ENCODE measurements around the gene CAMTA1. TPM values are rescaled to one million over a fixed set of nuclear protein-coding genes. Genes with fewer than 3 reads are reported as not detected.

CAMTA1 gene
- total RNA-seq, 2 experiments from 2014 or later, result 43.9 to 73.3 TPM

DNA sequence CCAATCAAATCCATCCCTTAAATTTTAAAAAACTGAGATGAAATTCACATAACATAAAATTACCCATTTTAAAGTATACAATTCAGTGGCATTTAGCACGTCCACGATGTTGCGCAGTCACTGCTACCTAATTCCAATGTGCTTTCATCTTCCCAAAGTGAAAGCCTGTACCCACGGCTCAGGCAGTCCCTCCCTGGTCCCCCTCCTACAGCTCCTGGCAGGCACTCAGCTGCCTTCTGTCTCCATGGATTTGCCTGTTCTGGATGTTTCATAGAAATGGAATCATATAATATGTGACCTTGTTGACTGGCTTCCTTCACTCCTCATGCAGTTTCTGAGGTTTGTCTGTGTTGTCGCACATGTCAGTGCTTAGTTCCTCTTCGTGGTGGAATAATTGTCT, 386.3 kb downstream of the CAMTA1 start:
- Histone ChIP-seq H2AFZ (ENCODE audit: low read length) (no peak overlapping the region), H3K4me1 (ENCODE audit: insufficient read depth, low read length, poor library complexity, severe bottlenecking) (no peaks in the 10 kb centered on the region), H3K4me2 (ENCODE audit: low read length) (no peak overlapping the region), H3K9me3 (ENCODE audit: low read length) (no peaks in the 10 kb centered on the region), H3K4me3 (ENCODE audit: low read depth, low read length, poor library complexity, severe bottlenecking) (no peak overlapping the region), H3K79me2 (ENCODE audit: insufficient read depth, low read depth, low read length) (no peaks in the 10 kb centered on the region), H3K36me3 (ENCODE audit: insufficient read depth, low read length) (no peaks in the 10 kb centered on the region), H3K27ac (ENCODE audit: low read depth, low read length, poor library complexity, severe bottlenecking) (no peak overlapping the region), H3K9me2 (ENCODE audit: insufficient read depth, low read length) (no peaks in the 10 kb centered on the region), H4K20me1 (ENCODE audit: insufficient read depth, low read length) (no peaks in the 10 kb centered on the region)
- POLR2A ChIA-PET, result no interaction called here
- CTCF ChIA-PET (ENCODE audit: unreplicated experiment), result no interaction called here
- TF ChIP-seq CTCF (conservative IDR thresholded peaks at IDR 0.05; ENCODE audit: low read length) (no peak), EZH2phosphoT487 (IDR thresholded peaks at IDR 0.05; ENCODE audit: borderline replicate concordance, low read depth, low read length) (no peak)
- no peak for DNase-seq (ENCODE audit: low spot score)
- intact Hi-C loops (cut with micrococcal nuclease; ENCODE audit: unreplicated experiment), result no loop called here
- BruUV-seq (replicated peaks), result no TSS peak

DNA sequence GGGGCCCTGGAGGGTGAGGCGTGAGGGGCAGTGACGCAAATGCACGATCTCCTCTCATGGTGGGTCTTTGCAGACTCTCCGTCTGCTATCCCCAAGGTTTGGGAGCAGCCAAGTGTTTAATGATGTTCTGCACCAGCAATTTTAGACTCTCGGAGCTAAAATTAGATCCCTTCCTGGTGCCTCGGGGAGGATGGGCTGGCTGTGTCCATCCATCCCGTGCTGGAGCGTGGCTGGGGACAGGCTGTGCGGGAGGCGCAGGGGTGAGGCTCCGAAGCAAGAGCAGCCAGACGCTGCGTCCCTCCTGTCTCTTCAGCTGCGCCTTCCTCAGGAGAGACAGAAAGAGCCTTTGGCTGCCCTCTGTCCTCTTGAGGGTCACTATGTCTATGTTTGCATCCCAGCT, 387.6 kb downstream of the CAMTA1 start:
- Histone ChIP-seq H3K4me1 (ENCODE audit: insufficient read depth, low read length, poor library complexity, severe bottlenecking) (no peaks in the 10 kb centered on the region), H3K9me3 (ENCODE audit: low read length) (no peaks in the 10 kb centered on the region), H3K4me2 (ENCODE audit: low read length) (no peak overlapping the region), H3K79me2 (ENCODE audit: insufficient read depth, low read depth, low read length) (no peaks in the 10 kb centered on the region), H3K36me3 (ENCODE audit: insufficient read depth, low read length) (no peaks in the 10 kb centered on the region), H4K20me1 (ENCODE audit: insufficient read depth, low read length) (no peaks in the 10 kb centered on the region), H2AFZ (ENCODE audit: low read length) (no peak overlapping the region), H3K4me3 (ENCODE audit: low read depth, low read length, poor library complexity, severe bottlenecking) (no peak overlapping the region), H3K27ac (ENCODE audit: low read depth, low read length, poor library complexity, severe bottlenecking) (no peak overlapping the region), H3K9me2 (ENCODE audit: insufficient read depth, low read length) (no peaks in the 10 kb centered on the region)
- BruUV-seq (replicated peaks), result no TSS peak
- TF ChIP-seq CTCF (conservative IDR thresholded peaks at IDR 0.05; ENCODE audit: low read length) (no peak), EZH2phosphoT487 (IDR thresholded peaks at IDR 0.05; ENCODE audit: borderline replicate concordance, low read depth, low read length) (no peak)
- ChIA-PET CTCF (ENCODE audit: unreplicated experiment) (no interaction called here), POLR2A (no interaction called here)
- intact Hi-C loops (cut with micrococcal nuclease; ENCODE audit: unreplicated experiment), result no loop called here
- no peak for DNase-seq (ENCODE audit: low spot score)

DNA sequence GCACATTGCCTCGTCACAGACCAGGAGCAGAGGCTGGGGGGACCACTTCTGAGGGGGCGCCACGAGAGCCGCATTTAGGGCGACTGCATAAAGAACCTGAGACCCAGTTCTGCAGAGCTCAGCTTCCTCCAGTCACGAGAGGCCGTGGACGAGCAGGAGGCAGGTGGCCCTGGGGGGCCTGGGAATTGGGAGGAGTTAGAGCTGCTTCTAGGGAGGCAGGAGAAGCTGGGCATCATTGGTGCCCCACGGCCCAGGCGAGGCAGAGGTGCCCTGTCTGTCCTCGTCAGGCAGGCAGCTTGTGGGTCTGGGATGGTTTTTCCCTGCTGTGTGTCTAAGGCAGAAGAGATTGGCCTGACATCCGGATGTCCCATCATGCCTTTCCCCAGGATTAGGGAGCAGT, 389.3 kb downstream of the CAMTA1 start:
- CTCF ChIA-PET (ENCODE audit: unreplicated experiment), result no interaction called here
- Histone ChIP-seq H3K9me2 (ENCODE audit: insufficient read depth, low read length) (no peaks in the 10 kb centered on the region), H3K4me2 (ENCODE audit: low read length) (no peak overlapping the region), H2AFZ (ENCODE audit: low read length) (no peak overlapping the region), H3K36me3 (ENCODE audit: insufficient read depth, low read length) (no peaks in the 10 kb centered on the region), H3K4me3 (ENCODE audit: low read depth, low read length, poor library complexity, severe bottlenecking) (no peak overlapping the region), H3K9me3 (ENCODE audit: low read length) (no peaks in the 10 kb centered on the region), H3K4me1 (ENCODE audit: insufficient read depth, low read length, poor library complexity, severe bottlenecking) (no peaks in the 10 kb centered on the region), H3K79me2 (ENCODE audit: insufficient read depth, low read depth, low read length) (no peaks in the 10 kb centered on the region), H3K27ac (ENCODE audit: low read depth, low read length, poor library complexity, severe bottlenecking) (no peak overlapping the region), H4K20me1 (ENCODE audit: insufficient read depth, low read length) (no peaks in the 10 kb centered on the region)
- DNase-seq (ENCODE audit: low spot score), result no peak
- no TSS peak for BruUV-seq (replicated peaks)
- TF ChIP-seq EZH2phosphoT487 (IDR thresholded peaks at IDR 0.05; ENCODE audit: borderline replicate concordance, low read depth, low read length) (no peak), CTCF (conservative IDR thresholded peaks at IDR 0.05; ENCODE audit: low read length) (no peak)
- POLR2A ChIA-PET, result no interaction called here
- intact Hi-C loops (cut with micrococcal nuclease; ENCODE audit: unreplicated experiment), result no loop called here
